Measurements from ENCODE around the gene RARG.

DNA sequence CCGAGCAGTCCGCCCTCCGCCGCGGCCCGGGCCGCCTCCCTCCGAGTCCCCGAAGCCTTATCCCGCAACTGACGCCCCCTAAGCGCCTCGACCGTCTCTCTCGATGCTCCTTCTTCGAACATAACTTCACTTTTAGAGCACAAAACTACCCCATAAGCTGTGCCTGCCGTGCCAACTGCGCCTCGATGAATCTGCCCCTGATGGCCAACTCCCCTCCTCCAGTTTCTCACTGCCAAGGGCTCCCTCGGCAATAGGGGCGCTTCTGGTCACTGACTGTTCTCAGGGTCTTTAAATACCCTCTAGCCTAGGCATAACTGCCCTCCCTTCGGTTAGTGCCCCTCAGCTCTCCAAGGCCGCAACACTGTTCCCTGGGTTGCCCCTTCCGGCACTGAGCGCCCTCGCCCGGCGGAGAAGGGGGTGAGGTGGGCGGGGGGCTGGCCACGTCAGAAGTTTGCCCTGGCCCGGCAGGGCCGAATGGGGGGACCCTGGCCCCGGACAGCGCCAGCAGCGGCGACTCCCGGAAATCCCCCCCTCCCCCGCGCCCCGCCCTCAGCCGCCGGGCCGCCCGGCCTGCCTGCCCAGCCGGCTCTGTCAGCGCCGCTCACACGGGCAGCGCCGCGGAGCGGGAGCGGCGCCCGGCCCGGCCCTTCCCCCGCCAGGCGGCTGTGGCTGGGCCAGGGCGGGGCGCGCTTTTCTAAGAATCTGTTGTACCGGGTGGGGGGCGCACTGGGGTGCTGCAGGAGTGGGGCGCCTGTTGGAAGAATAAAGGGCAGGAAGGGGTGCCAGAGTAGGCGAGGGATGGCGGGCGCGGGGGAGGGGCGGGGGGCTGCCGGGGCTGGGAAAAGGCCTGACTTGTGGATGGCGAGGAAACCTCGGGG, 10.6 kb downstream of the RARG start:
- TF ChIP-seq, protein P1, sequence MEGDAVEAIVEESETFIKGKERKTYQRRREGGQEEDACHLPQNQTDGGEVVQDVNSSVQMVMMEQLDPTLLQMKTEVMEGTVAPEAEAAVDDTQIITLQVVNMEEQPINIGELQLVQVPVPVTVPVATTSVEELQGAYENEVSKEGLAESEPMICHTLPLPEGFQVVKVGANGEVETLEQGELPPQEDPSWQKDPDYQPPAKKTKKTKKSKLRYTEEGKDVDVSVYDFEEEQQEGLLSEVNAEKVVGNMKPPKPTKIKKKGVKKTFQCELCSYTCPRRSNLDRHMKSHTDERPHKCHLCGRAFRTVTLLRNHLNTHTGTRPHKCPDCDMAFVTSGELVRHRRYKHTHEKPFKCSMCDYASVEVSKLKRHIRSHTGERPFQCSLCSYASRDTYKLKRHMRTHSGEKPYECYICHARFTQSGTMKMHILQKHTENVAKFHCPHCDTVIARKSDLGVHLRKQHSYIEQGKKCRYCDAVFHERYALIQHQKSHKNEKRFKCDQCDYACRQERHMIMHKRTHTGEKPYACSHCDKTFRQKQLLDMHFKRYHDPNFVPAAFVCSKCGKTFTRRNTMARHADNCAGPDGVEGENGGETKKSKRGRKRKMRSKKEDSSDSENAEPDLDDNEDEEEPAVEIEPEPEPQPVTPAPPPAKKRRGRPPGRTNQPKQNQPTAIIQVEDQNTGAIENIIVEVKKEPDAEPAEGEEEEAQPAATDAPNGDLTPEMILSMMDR (IDR thresholded peaks at IDR 0.05): peak in 5 of 7 experiments; percentile 8 to 32 (median 20)
- peak; percentile 37 to 90 (median 86) for TF ChIP-seq POLR2A (IDR thresholded peaks at IDR 0.05)
